H1 (cell line): ENCODE results near the gene AFF4. TPM values are rescaled to one million over a fixed set of nuclear protein-coding genes. Genes with fewer than 3 reads are reported as not detected.

Experiments
- POU5F1 ChIP-seq: IDR thresholded peaks from 2 replicates; pipeline ENCODE4 v1.6.1; 2011; ENCODE audit warnings: low read depth, mild to moderate bottlenecking, low read length, moderate library complexity
- SUZ12 ChIP-seq: fragments of 200-600 bp; sonication (generic); IDR thresholded peaks from 2 replicates; pipeline ENCODE4 v1.6.1; 2012; ENCODE audit warnings: mild to moderate bottlenecking, inconsistent platforms, low read length, moderate library complexity, mixed read lengths
- polyA plus RNA-seq, 7 experiments: library from polyadenylated mRNA; depleted of rRNA in 3 of 7; stranded (reverse) in 5 of 7; unstranded in 2 of 7; fragments of >200 nt in 5 of 7; fragments of 200-250 nt in 2 of 7; gene quantifications; 1 replicate in 5 of 7; 2 replicates in 1 of 7; 4 replicates in 1 of 7; pipeline versions ENCODE4 v1.2.1 to v1.2.3, GENCODE V29; 2011 to 2013; ENCODE audit warnings: missing spikeins in 2 of 7, mixed read lengths in 2 of 7
- total RNA-seq: library from RNA; stranded (reverse); fragmentation: NEBNext Ultra II Directional; extraction: Animal tissue kit (Norgen Biotek cat#: 25700); gene quantifications from 2 replicates; pipeline ENCODE4 v1.2.1, GENCODE V29; 2021

The AFF4 gene
- total and polyA plus RNA-seq, 2 of the 8 experiments (the other 6 are each of a cell fraction or from before 2014, with no cell fraction given): 12.0 to 61.4 TPM

- TF ChIP-seq SUZ12 (no peak), POU5F1 (no peak)
- TF ChIP-seq, all 59 proteins: peak for 0
These were observed 16.5 kb upstream of the AFF4 start (continued) for GRCh38 chr5:132979976-132980375.
